Measurements from ENCODE around the gene TPPP.

Gene TPPP

GRCh38 chr5:639584-640213 lies 53.5 kb downstream of the TPPP start:
- H3K4me3 ChIP-seq (ENCODE audit: low read depth, low read length) = no peak overlapping the region
- H3K4me1 ChIP-seq = no peaks in the 10 kb centered on the region
- TF ChIP-seq, protein P1, sequence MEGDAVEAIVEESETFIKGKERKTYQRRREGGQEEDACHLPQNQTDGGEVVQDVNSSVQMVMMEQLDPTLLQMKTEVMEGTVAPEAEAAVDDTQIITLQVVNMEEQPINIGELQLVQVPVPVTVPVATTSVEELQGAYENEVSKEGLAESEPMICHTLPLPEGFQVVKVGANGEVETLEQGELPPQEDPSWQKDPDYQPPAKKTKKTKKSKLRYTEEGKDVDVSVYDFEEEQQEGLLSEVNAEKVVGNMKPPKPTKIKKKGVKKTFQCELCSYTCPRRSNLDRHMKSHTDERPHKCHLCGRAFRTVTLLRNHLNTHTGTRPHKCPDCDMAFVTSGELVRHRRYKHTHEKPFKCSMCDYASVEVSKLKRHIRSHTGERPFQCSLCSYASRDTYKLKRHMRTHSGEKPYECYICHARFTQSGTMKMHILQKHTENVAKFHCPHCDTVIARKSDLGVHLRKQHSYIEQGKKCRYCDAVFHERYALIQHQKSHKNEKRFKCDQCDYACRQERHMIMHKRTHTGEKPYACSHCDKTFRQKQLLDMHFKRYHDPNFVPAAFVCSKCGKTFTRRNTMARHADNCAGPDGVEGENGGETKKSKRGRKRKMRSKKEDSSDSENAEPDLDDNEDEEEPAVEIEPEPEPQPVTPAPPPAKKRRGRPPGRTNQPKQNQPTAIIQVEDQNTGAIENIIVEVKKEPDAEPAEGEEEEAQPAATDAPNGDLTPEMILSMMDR (IDR thresholded peaks at IDR 0.05; ENCODE audit: low read depth, low read length) = no peak
- H3K27me3 ChIP-seq = no peaks in the 10 kb centered on the region
- H3K9me3 ChIP-seq = no peaks in the 10 kb centered on the region
- H3K36me3 ChIP-seq = peaks cover 58% of the 10 kb centered on the region
- DNase-seq = no peak

DNA sequence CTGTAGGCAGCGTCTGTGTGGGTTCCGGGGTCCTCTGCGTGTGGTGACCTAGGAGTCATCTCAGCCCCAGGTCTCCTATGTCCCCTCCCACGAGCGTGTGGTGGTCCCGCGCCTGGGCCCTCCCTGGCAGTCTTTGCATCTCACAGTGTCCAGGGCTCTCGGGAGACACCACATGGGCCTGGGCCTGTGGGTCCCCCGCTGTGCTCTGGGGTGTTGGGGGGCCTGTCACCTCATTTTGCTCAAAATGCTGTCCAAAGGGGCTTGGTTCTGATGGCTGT lies 54.0 kb downstream of the TPPP start:
- Histone ChIP-seq H3K4me1 (no peaks in the 10 kb centered on the region), H3K36me3 (peaks cover 54% of the 10 kb centered on the region)
- TF ChIP-seq, protein P1 (IDR thresholded peaks at IDR 0.05; ENCODE audit: low read depth, low read length) = no peak

DNA sequence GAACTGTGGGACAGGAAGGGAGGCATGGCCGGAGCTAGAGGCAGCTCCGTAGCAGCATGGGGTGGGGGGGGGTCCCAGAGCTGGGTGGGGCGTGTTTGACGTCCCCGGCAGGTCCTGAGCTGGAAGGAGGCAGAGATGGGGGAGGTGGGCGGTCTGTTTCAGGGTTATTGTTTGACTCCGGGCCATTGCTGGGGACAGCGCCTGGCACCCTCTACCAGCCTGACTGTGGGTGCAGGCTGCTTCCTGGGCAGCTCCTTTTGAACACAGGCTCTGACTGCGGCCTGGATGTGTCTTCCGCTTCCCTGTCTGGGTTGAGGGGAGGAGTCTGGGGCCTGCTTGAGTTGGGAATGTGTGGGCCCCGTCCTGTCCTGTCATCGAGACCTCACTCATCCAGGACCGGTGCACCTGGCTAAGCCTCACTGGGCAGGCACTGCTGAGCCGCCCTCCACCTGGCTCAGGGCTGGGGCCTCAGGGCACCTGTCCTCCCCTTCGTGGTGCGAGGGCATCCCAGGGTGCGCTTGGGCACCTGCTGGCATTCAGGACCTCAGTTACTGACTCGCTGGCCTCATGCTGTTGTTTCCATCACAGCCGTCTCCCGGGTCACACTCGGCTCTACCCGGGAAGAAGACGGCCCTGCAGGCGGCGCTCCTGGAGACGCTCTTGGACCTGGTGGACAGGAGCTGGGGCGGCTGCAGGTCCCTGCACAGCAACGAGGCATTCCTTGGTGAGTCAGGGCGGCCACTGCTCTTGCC lies 54.5 kb downstream of the TPPP start:
- no peak overlapping the region for H3K4me3 ChIP-seq (ENCODE audit: low read depth, low read length)
- peaks cover 51% of the 10 kb centered on the region for H3K36me3 ChIP-seq
- TF ChIP-seq, protein P1 (IDR thresholded peaks at IDR 0.05; ENCODE audit: low read depth, low read length) = no peak
- H3K9me3 ChIP-seq = no peaks in the 10 kb centered on the region
- H3K27me3 ChIP-seq = no peaks in the 10 kb centered on the region
- no peak for DNase-seq
- H3K4me1 ChIP-seq = no peaks in the 10 kb centered on the region

More for the DNA sequence above, 54.0 kb downstream of the TPPP start:
- Histone ChIP-seq H3K4me3 (ENCODE audit: low read depth, low read length) (no peak overlapping the region), H3K27me3 (no peaks in the 10 kb centered on the region), H3K9me3 (no peaks in the 10 kb centered on the region)
- no peak for DNase-seq

GRCh38 chr5:637581-638450 lies 55.3 kb downstream of the TPPP start:
- peaks cover 48% of the 10 kb centered on the region for H3K36me3 ChIP-seq
- H3K4me1 ChIP-seq = no peaks in the 10 kb centered on the region
- H3K4me3 ChIP-seq (ENCODE audit: low read depth, low read length) = no peak overlapping the region
- no peaks in the 10 kb centered on the region for H3K27me3 ChIP-seq
- no peak for DNase-seq
- TF ChIP-seq, protein P1 (IDR thresholded peaks at IDR 0.05; ENCODE audit: low read depth, low read length) = no peak
- H3K9me3 ChIP-seq = no peaks in the 10 kb centered on the region

DNA sequence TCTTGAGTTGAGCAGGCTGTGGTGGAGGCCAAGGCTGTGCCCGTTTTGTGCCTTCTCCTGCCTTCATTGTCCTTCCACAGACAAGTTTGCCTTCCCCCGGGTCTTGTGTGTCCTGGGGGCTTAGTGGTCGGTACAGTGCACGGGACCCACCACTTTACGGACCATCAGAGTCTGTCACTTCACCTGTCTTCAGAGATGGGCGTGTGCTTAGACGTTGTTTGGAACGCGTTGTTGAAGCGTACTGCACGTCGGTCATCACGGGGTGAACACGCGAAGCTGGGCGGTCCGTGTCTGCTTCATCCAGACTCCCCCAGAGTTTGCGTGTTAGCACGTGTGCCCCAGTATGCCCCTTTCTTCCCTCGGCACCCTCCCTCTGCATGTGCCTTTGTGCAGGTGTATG lies 56.2 kb downstream of the TPPP start:
- DNase-seq = no peak
- no peaks in the 10 kb centered on the region for H3K9me3 ChIP-seq
- peaks cover 43% of the 10 kb centered on the region for H3K36me3 ChIP-seq

More for the DNA sequence above, 56.2 kb downstream of the TPPP start:
- Histone ChIP-seq H3K4me3 (ENCODE audit: low read depth, low read length) (no peak overlapping the region), H3K27me3 (no peaks in the 10 kb centered on the region), H3K4me1 (no peaks in the 10 kb centered on the region)
- TF ChIP-seq, protein P1 (IDR thresholded peaks at IDR 0.05; ENCODE audit: low read depth, low read length) = no peak

All from BE2C (cell line).